Measurements from ENCODE around the gene ZSWIM1.
"Not testable (repeated sequence)": the region's sequence is repeated elsewhere in the genome, so short reads cannot be mapped to it uniquely, and the experiment has no call there.

ZSWIM1 gene

DNA sequence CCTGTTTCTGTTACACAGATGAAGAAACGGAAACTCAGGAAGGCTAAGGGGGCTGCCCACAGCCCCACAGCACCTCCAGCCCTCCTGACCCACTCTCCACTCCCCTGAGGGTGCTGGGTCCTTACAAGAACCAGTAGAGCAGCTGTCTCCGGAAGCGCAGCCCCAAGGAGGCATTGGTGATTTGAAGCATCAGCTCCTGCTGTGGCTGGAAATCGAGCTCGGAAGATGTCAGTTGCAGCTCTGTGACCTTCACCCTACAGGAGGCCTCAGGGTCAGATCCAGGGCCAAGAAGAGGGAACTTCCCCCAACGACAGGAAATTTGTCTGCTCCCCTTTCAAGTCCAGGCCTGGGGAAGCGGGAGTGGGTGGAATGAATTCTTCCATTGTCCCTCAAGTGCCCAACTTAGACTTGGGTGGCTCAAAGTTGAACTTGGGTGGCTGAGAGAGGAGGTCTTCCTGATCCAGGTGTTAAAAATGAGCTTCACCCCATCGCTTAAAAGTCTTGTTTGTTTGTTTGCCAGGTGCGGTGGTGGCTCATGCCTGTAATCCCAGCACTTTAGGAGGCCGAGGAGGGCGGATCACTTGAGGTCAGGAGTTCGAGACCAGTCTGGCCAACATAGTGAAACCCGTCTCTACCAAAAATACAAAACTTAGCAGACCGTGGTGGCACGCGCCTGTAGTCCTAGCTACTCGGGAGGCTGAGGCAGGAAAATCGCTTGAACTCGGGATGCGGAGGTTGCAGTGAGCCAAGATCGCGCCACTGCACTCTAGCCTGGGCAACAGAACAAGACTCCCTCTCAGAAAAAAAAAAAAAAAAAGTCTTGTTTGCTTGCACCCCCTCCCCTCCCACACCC lies 29.0 kb downstream of the ZSWIM1 start:
- DNase-seq: no peak

DNA sequence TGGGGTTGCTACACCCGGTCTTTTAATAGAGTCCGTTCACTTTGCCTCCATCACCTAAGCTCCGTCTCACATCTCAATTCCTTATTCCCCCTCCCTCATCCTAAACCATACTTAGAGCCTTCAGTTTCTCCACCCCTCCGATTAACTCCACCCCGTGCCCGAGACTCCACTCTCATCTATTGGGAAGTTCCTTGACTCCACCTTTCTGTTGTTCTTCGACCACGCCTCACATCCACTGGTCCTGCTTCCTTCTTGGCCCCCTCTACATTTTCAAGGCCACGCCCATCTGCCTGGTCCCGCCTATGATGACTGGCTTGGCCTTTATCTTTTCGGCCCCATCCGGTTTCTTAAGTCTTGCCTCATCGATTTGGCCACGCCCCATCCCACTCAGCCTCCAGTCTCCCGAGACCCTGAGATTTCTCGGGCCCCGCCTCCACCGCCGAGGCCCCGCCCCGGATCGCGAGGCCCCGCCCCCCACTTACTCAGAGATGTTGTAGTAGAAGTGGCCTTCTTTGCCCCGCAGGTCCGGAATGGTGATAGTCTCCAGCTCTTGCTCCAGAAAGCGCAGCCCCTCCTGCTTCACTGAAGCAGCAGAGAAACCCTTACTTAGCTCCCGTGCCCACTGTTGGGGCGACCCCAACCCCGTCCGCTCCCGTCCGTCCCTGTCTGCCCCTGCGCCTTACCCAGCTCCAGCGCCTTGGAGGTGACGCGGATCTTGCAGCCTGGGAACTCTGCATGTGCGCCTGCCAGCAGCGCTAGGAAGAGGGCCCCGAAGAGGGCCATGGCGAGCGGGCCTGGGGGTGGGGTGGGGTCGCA lies 29.9 kb downstream of the ZSWIM1 start:
- peak; percentile 89 for DNase-seq

DNA sequence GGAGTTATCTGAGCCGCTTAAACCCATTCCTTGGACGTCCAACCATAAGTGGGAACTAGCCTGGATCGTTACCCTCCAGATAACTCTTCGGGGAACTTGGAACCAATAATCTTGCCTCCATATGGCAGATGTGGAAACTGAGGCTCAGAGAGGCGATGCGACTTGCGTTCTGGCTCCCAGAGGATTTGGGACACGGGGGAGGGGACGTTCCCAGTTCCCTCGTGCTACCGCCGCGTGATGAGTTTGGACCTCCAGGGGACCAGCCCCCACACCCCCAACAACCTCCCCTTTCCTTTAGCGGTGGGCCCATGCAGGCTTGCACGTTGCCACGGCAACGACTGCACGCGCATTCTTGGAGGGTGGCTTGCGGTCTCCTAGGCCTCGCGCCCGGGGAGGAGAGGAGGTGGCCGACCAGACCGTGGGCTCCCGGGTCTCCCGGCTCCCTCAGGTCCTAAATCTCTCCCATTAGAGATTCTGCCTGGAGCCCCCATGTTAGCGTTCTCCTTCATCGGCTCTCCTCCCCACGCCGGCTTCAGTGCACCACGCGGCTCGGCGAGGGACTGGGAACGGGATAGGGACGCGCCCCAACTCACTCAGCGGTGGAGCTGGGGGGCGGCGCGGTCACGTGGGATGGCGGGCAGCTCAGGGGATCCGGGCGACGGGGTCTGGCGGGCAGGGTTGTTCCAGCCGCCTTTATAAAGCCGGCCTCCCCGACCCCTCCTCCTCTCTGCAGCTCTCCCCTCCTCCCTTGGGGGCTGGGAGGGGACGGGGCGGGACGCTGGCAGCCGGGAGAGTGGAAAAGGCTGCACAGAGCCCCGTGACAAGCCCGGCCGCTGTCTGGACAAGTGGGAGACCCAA lies 30.7 kb downstream of the ZSWIM1 start, which contains the start of gene PLTP:
Gene PLTP (minus strand): TSS at position 670 of the 858 bp plus-strand sequence. CDS start 703 bp downstream, outside the sequence.
- peak; percentile 42 for DNase-seq

DNA sequence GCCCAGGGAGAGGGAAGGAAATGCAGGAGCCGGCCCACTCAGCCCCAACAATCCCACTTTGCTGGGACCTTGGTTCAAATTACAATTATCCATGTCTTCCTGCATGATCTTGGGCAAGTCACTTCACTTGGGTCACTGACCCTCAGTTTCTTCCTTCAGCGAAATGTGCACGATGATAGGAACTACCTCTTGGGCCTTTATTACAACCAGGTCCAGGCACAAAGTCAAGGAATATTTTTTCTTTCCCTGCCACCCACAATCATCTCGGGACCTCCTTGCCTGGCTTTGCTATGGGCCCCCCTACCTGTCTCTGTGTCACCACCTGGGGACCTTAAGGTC lies 31.3 kb downstream of the ZSWIM1 start:
- DNase-seq: no peak

DNA sequence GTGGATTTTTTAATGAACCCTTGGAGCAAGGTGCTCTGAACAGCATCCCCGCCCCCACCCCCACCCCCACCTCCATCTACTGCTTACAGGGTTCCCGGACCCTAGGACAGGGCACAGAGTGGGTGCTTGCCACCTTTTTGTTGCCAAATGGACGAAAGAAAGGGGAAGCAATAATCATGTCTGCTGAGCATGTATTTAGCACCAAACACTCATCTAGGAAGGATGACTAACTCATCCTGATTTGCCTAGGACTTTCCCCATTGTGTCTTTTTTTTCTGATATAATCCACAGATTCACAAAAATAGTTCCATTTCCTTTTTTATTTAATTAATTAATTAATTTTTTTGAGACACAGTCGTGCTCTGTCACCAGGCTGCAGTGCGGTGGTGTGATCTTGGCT lies 32.1 kb downstream of the ZSWIM1 start:
- DNase-seq: no peak

DNA sequence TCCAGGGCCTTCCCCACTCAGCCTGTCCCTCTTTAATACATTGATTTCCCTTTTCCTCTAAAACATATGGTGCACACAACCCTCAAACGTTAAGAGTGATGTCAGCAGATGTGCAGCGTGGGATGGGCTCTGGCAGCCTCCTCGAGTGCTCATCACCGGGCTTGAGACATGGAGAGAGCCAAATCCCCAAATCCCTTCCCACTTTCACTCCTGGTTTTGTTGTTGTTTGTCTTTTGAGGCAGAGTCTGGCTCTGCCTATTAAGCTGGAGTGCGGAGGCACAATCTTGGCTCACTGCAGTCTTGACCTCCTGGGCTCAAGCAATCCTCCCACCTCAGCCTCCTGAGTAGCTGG lies 36.7 kb downstream of the ZSWIM1 start:
- DNase-seq: no peak

DNA sequence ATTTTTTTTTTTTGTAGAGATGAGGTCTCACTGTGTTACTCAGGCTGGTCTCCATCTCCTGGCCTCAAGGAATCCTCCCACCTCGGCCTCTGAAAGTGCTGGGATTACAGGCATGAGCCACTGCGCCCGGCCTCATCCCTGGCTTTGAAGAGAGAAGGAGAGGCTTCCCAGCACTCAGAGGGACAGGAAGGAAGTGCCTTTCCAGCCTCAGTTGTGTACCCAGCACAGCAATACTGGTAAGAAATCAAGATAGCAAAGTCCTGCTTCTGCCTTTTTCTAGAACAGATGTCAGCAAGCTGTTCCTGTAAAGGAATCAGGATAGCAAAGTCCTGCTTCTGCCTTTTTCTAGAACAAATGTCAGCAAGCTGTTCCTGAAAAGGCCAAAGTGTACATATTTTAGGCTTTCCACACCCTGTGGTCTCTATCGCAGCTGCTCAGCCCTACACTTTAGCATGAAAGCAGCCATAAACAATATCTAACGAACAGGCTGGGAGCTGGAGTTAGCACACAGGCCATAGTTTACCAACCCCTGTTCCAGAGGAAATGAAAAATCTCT lies 37.2 kb downstream of the ZSWIM1 start:
- no peak for DNase-seq

DNA sequence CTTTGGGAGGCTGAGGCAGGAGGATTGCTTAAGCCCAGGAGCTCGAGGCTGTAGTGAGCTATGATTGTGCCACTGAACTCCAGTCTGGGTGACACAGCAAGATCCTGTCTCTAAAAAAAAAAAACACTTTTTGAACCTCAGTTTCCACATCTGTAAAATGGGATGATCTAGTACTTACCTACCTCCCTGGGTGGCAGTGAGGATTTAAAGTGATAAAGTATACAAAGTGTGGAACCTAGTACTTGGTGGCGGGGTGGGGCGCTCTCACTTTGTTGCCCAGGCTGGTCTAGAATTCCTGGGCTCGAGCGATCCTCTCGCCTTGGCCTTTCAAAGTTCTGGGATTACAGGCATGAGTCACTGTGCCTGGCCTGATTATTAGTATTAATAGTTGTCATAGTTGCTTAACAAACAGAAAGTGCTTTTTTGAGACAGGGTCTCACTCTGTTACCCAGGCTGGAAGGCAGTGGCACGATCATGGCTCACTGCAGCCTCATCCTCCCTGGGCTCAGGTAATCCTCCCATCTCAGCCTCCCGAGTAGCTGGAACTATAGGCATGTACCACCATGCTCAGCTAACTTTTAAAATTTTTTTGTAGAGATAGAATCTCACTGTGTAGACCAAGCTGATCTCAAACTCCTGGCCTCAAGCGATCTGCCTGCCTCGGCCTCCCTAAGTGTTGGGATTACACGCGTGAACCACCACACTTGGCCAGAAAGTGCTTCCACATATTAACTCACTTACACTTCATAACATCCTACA lies 37.9 kb downstream of the ZSWIM1 start:
- DNase-seq: no peak

DNA sequence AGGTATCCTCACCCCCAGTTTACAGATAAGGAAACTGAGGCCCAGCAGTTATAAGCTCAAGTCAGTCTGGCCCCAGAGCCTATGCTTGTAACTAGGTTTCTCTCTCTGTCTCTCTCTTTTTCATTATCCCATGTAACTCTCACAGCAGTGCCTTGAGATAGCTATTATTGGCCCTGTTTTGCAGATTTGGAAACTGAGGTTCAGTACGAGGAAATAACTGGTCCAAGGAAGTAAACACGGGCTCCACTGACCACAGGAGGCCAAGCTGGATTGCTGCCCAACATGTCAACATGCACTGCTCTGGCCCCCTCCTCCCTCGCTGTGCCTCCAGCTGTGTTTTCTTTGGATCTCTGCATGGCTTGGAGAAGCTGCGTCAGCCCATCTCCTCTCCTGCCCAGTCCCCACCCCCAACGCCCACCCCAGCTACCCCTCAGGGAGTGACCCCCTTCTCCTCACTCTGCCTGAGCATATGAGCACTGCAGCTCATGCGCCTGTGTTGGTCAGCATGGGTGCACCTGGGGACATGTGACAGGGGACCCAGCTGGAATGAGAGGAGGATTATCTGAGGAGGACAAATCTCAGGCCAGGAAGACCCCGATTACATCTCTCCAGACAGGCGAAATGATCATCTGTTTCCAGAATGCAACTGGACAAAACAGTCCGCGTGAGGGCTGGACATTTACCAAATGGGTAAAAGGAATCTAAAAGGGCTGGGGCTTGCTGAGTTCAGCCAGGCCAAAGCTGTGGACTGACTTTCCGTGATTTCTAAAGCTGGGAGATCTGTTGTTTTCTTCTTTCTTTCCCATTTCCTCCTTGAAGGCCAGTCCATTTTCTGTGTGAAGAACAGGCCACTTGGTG lies 38.7 kb downstream of the ZSWIM1 start:
- DNase-seq: no peak

DNA sequence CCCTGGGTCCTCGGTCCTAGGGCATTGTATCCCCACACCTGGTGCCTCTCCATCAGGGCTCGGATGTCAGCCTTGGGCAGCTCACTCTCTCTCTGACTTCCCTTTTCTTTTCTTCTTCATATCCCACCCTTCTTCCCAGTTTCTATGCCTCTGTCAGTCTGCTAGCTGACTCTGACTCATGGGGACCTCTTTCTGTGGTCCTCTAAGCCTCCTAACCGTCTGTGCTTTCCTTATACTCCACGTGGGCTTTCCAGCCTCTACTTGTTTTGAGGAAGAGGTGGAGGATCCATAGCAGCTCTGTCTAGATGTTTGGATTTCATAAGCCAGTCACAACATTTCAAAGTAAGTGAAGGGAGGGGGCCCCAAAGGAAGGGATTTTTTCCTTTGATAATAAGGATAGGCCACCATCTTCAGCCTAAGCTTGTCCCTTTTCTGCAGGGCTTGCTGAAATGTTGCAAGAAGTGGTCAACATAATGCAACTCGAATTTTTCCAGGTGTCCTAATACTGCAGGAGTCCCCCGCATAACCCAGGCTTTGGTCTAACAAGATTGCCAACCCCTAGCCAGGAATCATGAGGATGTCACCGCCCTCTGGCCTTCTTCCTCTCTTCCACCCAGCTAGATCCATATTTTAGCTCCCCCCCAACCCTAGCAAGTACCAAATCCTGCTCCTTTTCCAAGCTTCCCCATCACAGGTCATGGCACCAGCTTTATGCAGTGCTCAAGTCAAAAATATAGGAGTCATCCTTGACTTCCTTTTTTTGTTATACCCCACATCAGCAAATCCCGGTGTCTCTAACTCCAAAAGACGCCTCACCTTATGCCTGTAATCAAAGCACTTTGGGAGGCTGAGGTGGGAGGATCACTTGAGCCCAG lies 39.7 kb downstream of the ZSWIM1 start:
- no peak for DNase-seq

DNA sequence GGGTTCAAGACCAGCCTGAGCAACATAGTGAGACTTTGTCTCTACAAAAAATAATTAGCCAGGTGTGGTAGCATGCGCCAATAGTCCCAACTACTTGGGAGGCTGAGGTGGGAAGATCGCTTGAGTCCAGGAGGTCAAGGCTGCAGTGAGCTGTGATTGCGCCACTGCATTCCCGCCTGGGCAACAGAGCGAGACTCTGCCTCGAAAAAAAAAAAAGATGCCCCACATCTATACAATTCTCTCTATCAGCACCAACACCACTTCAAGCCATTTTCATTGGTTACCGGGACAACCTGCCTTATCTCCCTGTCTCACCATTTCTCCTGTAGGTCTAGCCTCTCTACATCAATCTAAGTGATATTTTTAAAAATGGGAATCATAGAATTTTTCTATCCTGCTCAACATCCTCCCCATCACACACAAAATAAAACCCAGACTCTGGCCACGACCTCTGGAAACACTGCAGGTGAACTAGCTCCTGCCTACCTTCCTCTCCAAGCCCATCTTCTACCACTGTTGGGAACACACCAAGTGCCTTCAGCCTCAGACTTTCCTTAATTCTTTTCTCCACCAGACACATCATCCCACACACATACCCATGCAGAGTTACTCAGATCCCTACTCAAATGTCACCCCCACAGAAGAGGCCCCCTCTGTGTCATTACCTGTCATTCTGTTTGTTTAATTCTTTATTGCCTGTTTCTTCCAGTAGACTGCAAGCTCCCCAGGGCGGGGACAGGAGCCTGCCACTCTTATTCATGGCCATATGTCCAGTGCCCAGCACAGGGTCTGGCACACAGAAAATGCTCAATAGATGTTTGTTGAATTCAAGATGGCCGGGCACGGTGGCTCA lies 40.5 kb downstream of the ZSWIM1 start:
- DNase-seq: no peak

DNA sequence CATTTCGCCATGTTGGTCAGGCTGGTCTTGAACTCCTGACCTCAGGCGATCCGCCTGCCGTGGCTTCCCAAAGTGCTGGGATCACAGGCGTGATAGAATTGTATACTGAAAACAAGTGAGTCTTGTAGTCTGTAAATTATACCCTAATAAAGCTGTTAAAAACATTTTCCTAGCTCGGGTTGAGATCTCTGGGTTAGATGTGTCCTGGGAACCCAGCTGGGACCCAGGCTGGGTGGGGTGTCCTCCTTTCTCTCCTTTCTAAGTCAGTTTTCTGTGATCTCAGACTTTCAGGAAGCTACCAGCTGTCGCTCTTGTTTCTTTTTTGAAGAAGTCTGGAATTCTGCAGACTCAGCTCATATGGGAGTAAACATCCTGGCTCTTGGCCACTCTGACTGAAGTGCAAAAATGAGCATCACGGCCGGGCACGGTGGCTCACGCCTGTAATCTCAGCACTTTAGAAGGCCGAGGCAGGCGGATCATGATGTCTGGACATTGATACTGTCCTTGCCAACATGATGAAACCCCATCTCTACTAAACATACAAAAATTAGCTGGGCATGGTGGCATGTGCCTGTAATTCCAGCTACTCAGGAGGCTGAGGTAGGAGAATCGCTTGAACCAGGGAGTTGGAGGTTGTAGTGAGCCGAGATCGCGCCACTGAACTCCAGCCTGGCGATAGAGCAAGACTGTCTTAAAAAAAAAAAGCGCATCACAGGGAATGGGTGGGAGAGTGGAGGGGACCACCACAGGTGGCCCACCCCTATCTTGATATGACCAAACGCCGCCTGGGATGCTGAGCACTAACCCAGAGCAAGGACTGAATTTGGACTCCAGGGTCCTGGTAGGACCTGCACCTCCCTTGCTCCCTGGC lies 43.6 kb downstream of the ZSWIM1 start:
- no peak for DNase-seq

DNA sequence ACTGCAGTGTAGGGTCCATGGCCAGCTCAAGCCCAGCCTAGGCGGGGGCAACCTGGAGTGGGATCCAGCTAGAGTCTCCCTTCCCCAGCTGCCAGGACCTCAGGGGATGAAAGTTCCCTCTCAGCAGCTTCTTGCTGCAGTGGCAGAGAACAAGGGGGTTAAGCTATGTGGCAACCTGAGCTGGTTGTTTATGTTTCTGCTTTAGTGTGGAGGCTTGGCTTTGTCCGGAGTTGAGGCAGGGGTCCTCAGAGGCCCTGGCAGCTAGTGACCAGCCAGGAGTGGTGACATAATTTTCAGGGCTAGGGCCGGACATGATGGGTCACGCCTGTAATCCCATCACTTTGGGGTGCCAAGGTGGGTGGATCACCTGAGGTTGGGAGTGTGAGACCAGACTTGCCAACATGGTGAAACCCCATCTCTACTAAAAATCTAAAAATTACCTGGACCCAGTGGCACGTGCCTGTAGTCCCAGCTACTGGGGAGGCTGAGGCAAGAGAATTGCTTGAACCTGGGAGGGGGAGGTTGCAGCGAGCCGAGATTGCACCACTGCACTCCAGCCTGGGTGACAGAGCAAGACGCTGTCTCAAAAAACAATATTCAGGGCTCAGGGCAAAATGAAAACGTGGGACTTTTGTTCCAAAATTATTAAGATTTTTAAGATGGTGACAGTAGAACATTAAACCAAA lies 44.9 kb downstream of the ZSWIM1 start:
- DNase-seq: no peak

DNA sequence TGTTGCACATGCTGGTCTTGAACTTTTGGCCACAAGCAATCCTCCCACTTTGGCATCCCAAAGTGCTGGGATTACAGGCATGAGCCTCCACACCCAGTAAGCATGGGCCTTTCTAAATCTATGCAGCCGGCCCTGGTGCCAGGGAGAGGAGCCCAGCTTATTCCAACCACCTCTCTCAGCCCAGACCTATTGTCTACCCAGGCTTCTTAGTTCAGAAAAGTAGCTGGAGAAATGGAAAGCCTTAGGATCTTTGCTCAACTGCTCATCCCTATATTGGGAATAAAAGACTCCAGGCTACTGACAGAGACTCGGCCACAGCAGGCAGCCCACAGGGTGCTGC lies 45.7 kb downstream of the ZSWIM1 start:
- no peak for DNase-seq

DNA sequence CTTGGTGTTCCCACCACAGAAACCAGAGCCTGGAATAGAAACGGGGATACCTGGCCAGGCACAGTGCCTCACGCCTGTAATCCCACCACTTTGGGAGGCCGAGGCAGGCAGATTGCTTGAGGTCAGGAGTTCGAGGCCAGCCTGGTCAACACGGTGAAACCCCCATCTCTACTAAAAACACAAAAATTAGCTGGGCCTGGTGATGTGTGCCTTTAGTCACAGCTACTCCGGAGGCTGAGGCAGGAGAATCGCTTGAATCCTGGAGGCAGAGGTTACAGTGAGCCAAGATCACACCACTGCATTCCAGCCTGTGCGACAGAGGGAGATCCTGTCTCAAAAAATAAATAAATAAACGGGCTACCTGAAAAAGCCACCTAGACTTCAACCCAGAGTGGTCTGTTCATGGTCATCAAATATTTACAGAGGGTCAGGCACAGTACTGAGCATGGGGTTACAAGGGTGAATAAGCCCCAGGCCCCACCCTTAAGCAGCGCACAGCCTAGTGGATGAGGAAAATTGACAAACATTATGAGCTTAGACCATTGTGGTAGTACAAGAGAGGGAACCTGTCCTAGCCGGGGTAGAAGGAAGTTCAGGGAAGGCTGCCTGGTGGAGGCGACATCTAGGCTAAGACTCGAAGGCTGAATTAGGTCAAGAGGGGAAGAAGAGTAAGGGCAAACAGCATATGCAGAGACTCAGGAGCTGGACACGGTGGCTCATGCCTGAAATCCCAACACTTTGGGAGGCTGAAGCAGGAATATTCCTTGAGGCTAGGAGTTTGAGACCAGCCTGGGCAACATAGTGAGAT lies 46.2 kb downstream of the ZSWIM1 start:
- DNase-seq: no peak

DNA sequence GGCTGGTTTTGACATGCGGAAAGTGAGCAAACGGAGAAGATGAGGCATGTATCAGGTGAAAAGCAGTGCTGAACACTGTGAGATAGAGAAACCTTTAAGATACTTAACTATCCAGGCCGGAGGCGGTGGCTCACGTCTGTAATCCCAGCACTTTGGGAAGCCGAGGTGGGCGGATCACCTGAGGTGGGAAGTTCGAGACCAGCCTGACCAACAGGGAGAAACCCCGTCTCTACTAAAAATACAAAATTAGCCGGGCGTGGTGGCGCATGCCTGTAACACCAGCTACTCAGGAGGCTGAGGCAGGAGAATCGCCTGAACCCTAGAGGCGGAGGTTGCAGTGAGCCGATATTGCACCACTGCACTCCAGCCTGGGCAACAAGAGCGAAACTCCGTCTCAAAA lies 50.7 kb downstream of the ZSWIM1 start:
- DNase-seq: not testable (repeated sequence)
